ENCODE data around the gene RNF38.
"Not testable (repeated sequence)": the region's sequence is repeated elsewhere in the genome, so short reads cannot be mapped to it uniquely, and the experiment has no call there.

RNF38 gene

GRCh38 chr9:36328798-36329411, 71.2 kb downstream of the RNF38 start:
- DNase-seq = no peak

GRCh38 chr9:36325081-36325828, 74.8 kb downstream of the RNF38 start:
- no peak for DNase-seq

DNA sequence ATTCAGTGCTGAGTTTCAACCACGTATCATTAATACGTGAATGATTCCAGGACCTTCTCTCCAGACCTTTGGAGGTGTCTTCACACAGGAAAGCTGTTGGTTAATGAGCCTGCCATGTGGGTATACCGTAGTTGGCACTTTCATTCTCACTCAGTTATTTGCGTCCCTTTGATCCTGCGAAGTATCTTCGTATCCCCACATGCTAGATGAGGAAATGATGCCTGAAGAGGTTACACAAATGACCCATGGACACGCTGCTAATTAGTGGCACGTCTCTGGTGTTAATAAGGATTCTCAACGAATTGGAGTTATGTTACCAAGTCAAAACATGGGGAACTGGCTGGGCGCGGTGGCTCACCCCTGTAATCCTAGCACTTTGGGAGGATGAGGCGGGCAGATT, 76.1 kb downstream of the RNF38 start:
- DNase-seq = no peak

- no peak for DNase-seq
These were observed 77.6 kb downstream of the RNF38 start for GRCh38 chr9:36322462-36322861.

GRCh38 chr9:36321903-36322302, 78.2 kb downstream of the RNF38 start:
- DNase-seq = not testable (repeated sequence)

GRCh38 chr9:36320466-36320865, 79.6 kb downstream of the RNF38 start:
- DNase-seq = no peak

- no peak for DNase-seq
These were observed 80.3 kb downstream of the RNF38 start for GRCh38 chr9:36319806-36320205.

- DNase-seq = no peak
These were observed 80.9 kb downstream of the RNF38 start for GRCh38 chr9:36319183-36319582.

- no peak for DNase-seq
These were observed 81.8 kb downstream of the RNF38 start for GRCh38 chr9:36318212-36318802.

- no peak for DNase-seq
These were observed 82.3 kb downstream of the RNF38 start for GRCh38 chr9:36317766-36318165.

DNA sequence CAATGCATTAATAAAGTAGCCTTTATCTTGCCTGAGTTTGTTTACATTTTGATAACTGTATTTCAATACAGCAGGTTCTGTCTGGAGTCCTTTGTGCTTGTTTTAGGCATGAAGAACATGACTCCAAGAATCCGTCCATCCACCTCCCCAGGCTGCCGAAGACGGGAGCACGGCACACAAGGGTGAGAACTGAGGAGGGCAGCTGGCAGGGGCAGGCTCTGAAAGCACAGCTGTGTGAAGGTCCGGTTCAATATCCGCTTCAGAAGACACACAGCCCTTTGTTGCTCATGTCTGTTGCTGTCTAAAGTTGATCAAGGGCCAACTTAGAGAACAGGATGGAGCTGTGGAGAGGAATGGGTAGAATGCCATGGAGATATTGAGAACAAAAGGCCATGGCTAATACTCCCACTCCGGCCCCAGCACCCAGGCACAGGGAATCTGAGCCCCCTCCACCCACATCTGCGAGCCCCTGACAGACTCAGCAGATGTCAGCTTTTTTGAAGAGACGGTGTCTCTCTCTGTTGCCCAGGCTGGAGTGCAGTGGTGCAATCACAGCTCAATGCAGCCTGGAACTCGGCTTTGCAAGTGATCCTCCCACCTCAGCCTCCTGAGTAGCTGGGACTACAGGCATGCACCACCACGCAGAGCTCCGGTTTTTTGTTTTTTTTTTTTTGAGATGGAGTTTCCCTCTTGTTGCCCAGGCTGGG, 83.3 kb downstream of the RNF38 start:
- no peak for DNase-seq

- no peak for DNase-seq
These were observed 84.0 kb downstream of the RNF38 start for GRCh38 chr9:36316049-36316448.

GRCh38 chr9:36315283-36315682, 84.8 kb downstream of the RNF38 start:
- no peak for DNase-seq

- no peak for DNase-seq
These were observed 85.3 kb downstream of the RNF38 start for GRCh38 chr9:36314740-36315139.

GRCh38 chr9:36306471-36307306, 93.4 kb downstream of the RNF38 start:
- DNase-seq = no peak

GRCh38 chr9:36304366-36304765, 95.7 kb downstream of the RNF38 start:
- DNase-seq = not testable (repeated sequence)

- no peak for DNase-seq
These were observed 98.8 kb downstream of the RNF38 start for GRCh38 chr9:36301227-36301626.

DNA sequence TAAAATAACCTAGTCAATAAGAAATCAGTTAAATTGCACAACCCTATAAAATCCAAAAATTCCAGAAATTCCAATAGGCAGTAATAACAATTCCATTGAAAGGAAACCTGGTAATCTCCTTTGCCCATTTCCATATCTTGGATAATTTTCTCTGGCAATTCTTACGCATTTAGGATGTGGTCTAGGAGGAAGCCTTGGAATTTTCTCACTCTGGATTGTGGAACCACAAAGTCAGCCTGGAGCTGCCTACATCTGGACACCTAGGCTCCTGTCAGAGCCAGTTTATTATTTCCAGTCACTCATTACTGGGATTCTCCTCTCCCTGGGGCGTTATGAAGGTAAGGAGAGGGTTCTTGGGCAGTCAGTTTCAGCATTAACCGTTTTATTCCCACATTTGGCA, 101.5 kb downstream of the RNF38 start:
- no peak for DNase-seq

- DNase-seq = no peak
These were observed 102.3 kb downstream of the RNF38 start for GRCh38 chr9:36297798-36298197.

DNA sequence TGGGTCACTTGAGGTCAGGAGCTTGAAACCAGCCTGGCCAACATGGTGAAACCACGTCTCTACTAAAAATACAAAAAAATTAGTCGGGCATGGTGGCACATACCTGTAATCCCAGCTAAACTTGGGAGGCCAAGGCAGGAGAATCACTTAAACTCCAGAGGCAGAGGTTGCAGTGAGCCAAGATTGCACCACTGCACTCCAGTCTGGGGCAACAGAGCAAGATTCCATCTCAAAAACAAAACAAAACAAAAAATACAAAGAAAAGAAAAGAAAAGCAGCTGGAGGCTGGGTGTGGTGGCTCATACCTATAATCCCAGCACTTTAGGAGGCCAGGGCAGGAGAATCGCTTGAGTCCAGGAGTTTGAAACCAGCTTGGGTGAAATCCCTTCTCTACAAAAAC, 105.1 kb downstream of the RNF38 start:
- DNase-seq = not testable (repeated sequence)

- no peak for DNase-seq
These were observed 106.2 kb downstream of the RNF38 start for GRCh38 chr9:36293918-36294317.

GRCh38 chr9:36293171-36293570, 106.9 kb downstream of the RNF38 start:
- DNase-seq = no peak

DNA sequence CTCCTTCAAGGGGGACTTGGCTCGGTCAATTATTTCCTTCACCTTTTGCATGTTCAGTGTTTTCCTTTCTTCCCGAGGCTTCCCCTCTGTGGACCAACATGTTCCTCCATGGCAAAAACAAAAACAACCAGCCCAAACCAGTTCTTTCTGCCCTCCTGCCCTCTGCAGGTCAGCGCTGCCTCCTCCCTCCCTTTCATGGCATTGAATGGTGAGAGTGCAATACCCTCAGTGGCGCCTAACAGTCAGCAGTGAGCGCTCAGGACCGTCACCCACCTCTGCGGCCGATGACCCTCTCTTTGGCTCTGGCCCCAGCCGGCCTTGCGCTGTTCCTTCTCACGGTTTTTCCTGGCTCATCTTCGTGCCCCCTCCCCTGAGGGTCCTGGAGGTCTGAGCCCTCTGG, 107.4 kb downstream of the RNF38 start:
- no peak for DNase-seq
